HEK293 (cell line): Measurements from ENCODE around the gene STK11.
A peak's percentile ranks its signal among the peaks of the same experiment; 100 is the strongest.

ENCODE experiments used
- ATF2 ChIP-seq: fragments of 450-650 bp; formaldehyde crosslinking; IDR thresholded peaks from 2 replicates; pipeline ENCODE4 v1.5.1; 2016; ENCODE audit warnings: missing biosample characterization, missing genetic modification characterization, low read depth
- GLIS2 ChIP-seq: fragments of 450-650 bp; formaldehyde crosslinking; IDR thresholded peaks from 2 replicates; pipeline ENCODE4 v1.5.1; 2016; ENCODE audit warnings: missing biosample characterization, missing genetic modification characterization
- HOXD13 ChIP-seq: sonication (generic); formaldehyde crosslinking; IDR thresholded peaks from 2 replicates; pipeline ENCODE4 v1.8.0; 2022; ENCODE audit warnings: missing genetic modification reagents, borderline replicate concordance
- KLF8 ChIP-seq: fragments of 450-650 bp; formaldehyde crosslinking; IDR thresholded peaks from 2 replicates; pipeline ENCODE4 v1.5.1; 2016; ENCODE audit warnings: missing biosample characterization, missing genetic modification characterization
- SCRT2 ChIP-seq: fragments of 450-650 bp; formaldehyde crosslinking; IDR thresholded peaks from 2 replicates; pipeline ENCODE4 v1.5.1; 2016; ENCODE audit warnings: missing biosample characterization, missing genetic modification characterization
- SP2 ChIP-seq: fragments of 450-650 bp; formaldehyde crosslinking; IDR thresholded peaks from 2 replicates; pipeline ENCODE4 v1.5.1; 2016; ENCODE audit warnings: missing biosample characterization, missing genetic modification characterization
- TSHZ1 ChIP-seq: fragments of 450-650 bp; formaldehyde crosslinking; IDR thresholded peaks from 2 replicates; pipeline ENCODE4 v1.5.1; 2016; ENCODE audit warnings: missing biosample characterization, missing genetic modification characterization, borderline replicate concordance
- ZBTB17 ChIP-seq: fragments of 450-650 bp; formaldehyde crosslinking; IDR thresholded peaks from 2 replicates; pipeline ENCODE4 v1.5.1; 2016; ENCODE audit warnings: missing biosample characterization, missing genetic modification characterization
- ZBTB21 ChIP-seq: fragments of 450-650 bp; formaldehyde crosslinking; IDR thresholded peaks from 2 replicates; pipeline ENCODE4 v1.5.1; 2017; ENCODE audit warnings: missing biosample characterization, missing genetic modification characterization
- ZBTB49 ChIP-seq: fragments of 450-650 bp; formaldehyde crosslinking; IDR thresholded peaks from 2 replicates; pipeline ENCODE4 v1.5.1; 2016; ENCODE audit warnings: missing biosample characterization, missing genetic modification characterization, low read depth
- ZNF138 ChIP-seq: fragments of 450-650 bp; formaldehyde crosslinking; IDR thresholded peaks from 2 replicates; pipeline ENCODE4 v1.5.1; 2016; ENCODE audit warnings: missing biosample characterization, missing genetic modification characterization, borderline replicate concordance
- ZNF155 ChIP-seq: fragments of 450-650 bp; formaldehyde crosslinking; IDR thresholded peaks from 2 replicates; pipeline ENCODE4 v1.5.1; 2016; ENCODE audit warnings: missing biosample characterization, missing genetic modification characterization
- ZNF175 ChIP-seq: fragments of 450-650 bp; formaldehyde crosslinking; IDR thresholded peaks from 2 replicates; pipeline ENCODE4 v1.5.1; 2016; ENCODE audit warnings: missing biosample characterization, missing genetic modification characterization
- ZNF202 ChIP-seq: fragments of 450-650 bp; formaldehyde crosslinking; IDR thresholded peaks from 2 replicates; pipeline ENCODE4 v1.5.1; 2016; ENCODE audit warnings: missing biosample characterization, missing genetic modification characterization, borderline replicate concordance
- ZNF24 ChIP-seq: fragments of 450-650 bp; formaldehyde crosslinking; IDR thresholded peaks from 2 replicates; pipeline ENCODE4 v1.5.1; 2016; ENCODE audit warnings: missing biosample characterization, missing genetic modification characterization
- ZNF248 ChIP-seq: fragments of 450-650 bp; formaldehyde crosslinking; IDR thresholded peaks from 2 replicates; pipeline ENCODE4 v1.5.1; 2017; ENCODE audit warnings: missing biosample characterization, missing genetic modification characterization
- ZNF555 ChIP-seq: fragments of 450-650 bp; formaldehyde crosslinking; conservative IDR thresholded peaks from 2 replicates; pipeline ENCODE4 v1.5.1; 2017; ENCODE audit warnings: missing biosample characterization, mild to moderate bottlenecking, missing genetic modification characterization, inconsistent platforms
- ZNF610 ChIP-seq: fragments of 450-650 bp; formaldehyde crosslinking; IDR thresholded peaks from 2 replicates; pipeline ENCODE4 v1.5.1; 2016; ENCODE audit warnings: missing biosample characterization, missing genetic modification characterization, borderline replicate concordance
- ZNF658 ChIP-seq: fragments of 450-650 bp; formaldehyde crosslinking; IDR thresholded peaks from 2 replicates; pipeline ENCODE4; 2016; ENCODE audit warnings: missing biosample characterization, missing genetic modification characterization
- ZNF677 ChIP-seq: fragments of 450-650 bp; IDR thresholded peaks from 2 replicates; pipeline ENCODE4 v1.5.0; 2018; ENCODE audit warnings: missing biosample characterization, mild to moderate bottlenecking, missing genetic modification characterization, moderate library complexity
- ZNF701 ChIP-seq: fragments of 450-650 bp; formaldehyde crosslinking; IDR thresholded peaks from 2 replicates; pipeline ENCODE4 v1.5.1; 2016; ENCODE audit warnings: missing biosample characterization, missing genetic modification characterization
- ZSCAN16 ChIP-seq: fragments of 450-650 bp; formaldehyde crosslinking; IDR thresholded peaks from 2 replicates; pipeline ENCODE4 v1.5.1; 2016; ENCODE audit warnings: missing biosample characterization, missing genetic modification characterization
- TF ChIP-seq, protein P1 (sequence below): fragments of 450-650 bp; formaldehyde crosslinking; optimal IDR thresholded peaks from 2 replicates; pipeline ENCODE3; 2016; ENCODE audit warnings: missing biosample characterization, mild to moderate bottlenecking, missing genetic modification characterization
- TF ChIP-seq, protein P2 (sequence below): fragments of 450-650 bp; formaldehyde crosslinking; IDR thresholded peaks from 2 replicates; pipeline ENCODE4 v1.5.1; 2016; ENCODE audit warnings: missing biosample characterization, missing genetic modification characterization
- TF ChIP-seq, protein P3 (sequence below): fragments of 450-650 bp; formaldehyde crosslinking; IDR thresholded peaks from 2 replicates; pipeline ENCODE4 v1.5.1; 2016; ENCODE audit warnings: missing biosample characterization, missing genetic modification characterization

Gene STK11

DNA sequence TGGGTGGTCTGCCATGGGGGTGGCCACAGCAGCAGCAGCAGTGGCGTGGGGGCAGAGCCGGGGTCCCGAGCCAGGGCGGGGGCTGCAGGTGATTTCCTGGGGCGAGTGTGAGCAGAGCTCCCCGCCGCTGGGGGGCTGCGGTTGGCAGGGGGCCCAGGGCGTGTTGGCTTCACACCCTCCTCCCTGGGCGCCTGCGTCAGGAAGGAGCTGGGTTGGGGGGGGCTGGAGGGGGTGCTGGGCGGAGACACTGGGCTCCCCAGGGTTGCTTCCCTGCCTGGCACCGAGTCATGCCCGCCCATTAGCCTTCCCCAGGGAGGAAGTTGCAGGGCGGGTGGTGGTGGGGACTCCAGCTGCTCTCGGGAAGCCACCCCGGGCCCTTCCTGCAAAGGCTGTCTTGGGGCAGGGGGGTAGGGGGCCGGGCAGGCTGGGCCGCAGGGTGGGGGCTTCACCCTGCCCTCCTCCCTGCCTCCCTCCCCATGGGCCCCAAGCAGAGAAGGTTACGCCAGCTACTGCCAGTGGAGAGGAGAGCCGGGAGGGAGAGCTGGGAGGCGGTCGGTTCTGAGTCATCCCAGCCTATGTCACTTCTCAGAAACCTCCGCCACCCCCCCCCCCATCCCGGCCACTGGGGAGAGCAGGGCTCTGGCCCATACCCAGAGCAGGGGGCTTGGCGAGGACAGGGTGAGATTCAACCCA lies 47.4 kb downstream of the STK11 start (continued):
- TF ChIP-seq TSHZ1, result no peak
- no peak for TF ChIP-seq ATF2 (tag by site-specific recombination)
- TF ChIP-seq SP2, result peak; percentile 66
- no peak for TF ChIP-seq ZNF202
- TF ChIP-seq ZNF677 (tag by site-specific recombination), result no peak
- TF ChIP-seq ZNF555 (tag by site-specific recombination), result no peak
- TF ChIP-seq, protein P1, sequence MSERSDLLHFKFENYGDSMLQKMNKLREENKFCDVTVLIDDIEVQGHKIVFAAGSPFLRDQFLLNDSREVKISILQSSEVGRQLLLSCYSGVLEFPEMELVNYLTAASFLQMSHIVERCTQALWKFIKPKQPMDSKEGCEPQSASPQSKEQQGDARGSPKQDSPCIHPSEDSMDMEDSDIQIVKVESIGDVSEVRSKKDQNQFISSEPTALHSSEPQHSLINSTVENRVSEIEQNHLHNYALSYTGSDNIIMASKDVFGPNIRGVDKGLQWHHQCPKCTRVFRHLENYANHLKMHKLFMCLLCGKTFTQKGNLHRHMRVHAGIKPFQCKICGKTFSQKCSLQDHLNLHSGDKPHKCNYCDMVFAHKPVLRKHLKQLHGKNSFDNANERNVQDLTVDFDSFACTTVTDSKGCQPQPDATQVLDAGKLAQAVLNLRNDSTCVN (tag by site-specific recombination), result peak; percentile 27
- no peak for TF ChIP-seq ZNF248
- TF ChIP-seq SCRT2 (tag by site-specific recombination), result no peak
- peak; percentile 70 for TF ChIP-seq KLF8
- no peak for TF ChIP-seq ZNF610
- TF ChIP-seq ZNF155, result no peak
- no peak for TF ChIP-seq HOXD13
- no peak for TF ChIP-seq ZBTB17
- TF ChIP-seq ZNF658 (tag by site-specific recombination), result no peak
- TF ChIP-seq, protein P2, sequence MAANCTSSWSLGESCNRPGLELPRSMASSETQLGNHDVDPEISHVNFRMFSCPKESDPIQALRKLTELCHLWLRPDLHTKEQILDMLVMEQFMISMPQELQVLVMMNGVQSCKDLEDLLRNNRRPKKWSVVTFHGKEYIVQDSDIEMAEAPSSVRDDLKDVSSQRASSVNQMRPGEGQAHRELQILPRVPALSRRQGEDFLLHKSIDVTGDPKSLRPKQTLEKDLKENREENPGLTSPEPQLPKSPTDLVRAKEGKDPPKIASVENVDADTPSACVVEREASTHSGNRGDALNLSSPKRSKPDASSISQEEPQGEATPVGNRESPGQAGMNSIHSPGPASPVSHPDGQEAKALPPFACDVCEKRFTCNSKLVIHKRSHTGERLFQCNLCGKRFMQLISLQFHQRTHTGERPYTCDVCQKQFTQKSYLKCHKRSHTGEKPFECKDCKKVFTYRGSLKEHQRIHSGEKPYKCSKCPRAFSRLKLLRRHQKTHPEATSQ (tag by site-specific recombination), result no peak
- no peak for TF ChIP-seq ZNF138 (tag by site-specific recombination)
- TF ChIP-seq ZBTB21 (tag by site-specific recombination), result peak; percentile 15; the same call in 1 of the 2 replicates
- no peak for TF ChIP-seq ZNF175 (tag by site-specific recombination)
- TF ChIP-seq ZNF701 (tag by site-specific recombination), result no peak
- no peak for TF ChIP-seq ZBTB49 (tag by site-specific recombination)
- TF ChIP-seq, protein P3, sequence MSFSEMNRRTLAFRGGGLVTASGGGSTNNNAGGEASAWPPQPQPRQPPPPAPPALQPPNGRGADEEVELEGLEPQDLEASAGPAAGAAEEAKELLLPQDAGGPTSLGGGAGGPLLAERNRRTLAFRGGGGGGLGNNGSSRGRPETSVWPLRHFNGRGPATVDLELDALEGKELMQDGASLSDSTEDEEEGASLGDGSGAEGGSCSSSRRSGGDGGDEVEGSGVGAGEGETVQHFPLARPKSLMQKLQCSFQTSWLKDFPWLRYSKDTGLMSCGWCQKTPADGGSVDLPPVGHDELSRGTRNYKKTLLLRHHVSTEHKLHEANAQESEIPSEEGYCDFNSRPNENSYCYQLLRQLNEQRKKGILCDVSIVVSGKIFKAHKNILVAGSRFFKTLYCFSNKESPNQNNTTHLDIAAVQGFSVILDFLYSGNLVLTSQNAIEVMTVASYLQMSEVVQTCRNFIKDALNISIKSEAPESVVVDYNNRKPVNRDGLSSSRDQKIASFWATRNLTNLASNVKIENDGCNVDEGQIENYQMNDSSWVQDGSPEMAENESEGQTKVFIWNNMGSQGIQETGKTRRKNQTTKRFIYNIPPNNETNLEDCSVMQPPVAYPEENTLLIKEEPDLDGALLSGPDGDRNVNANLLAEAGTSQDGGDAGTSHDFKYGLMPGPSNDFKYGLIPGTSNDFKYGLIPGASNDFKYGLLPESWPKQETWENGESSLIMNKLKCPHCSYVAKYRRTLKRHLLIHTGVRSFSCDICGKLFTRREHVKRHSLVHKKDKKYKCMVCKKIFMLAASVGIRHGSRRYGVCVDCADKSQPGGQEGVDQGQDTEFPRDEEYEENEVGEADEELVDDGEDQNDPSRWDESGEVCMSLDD (tag by site-specific recombination), result peak; percentile 69
- peak; percentile 82 for TF ChIP-seq GLIS2 (tag by site-specific recombination)
- TF ChIP-seq ZNF24 (tag by site-specific recombination), result 0 out of 2 replicates have a peak, but pooled peaks have one; percentile 39
- TF ChIP-seq ZSCAN16, result 0 out of 2 replicates have a peak, but pooled peaks have one; percentile 59
